Activated T-helper 1 cell treated with anti-CD3 and anti-CD28 coated beads, Interleukin-12 subunit alpha, Interleukin-12 subunit beta, Interleukin-2, Interleukin-4 antibody, amounts not matched to agents 30 ng/mL and 10 ng/mL and 1 ng/mL, durations not matched to agents 14 hours and 24 hours and 36 hours (primary cell): Measurements from ENCODE around the gene PHKB. TPM values are rescaled to one million over a fixed set of nuclear protein-coding genes. Genes with fewer than 3 reads are reported as not detected.

Source experiments
- DNase-seq: peaks from one replicate; pipeline ENCODE4 v3.0.0; 2021; ENCODE audit warnings: low spot score
- H3K27ac Mint-ChIP-seq: one replicate; pipeline ENCODE4 v1.8.0; 2021; ENCODE audit warnings: mild to moderate bottlenecking, mixed read lengths
- H3K27me3 Mint-ChIP-seq: one replicate; pipeline ENCODE4 v1.8.0; 2022; ENCODE audit warnings: mild to moderate bottlenecking, moderate library complexity, mixed read lengths; ENCODE audit not compliant: insufficient read depth
- H3K36me3 Mint-ChIP-seq: one replicate; pipeline ENCODE4 v1.8.0; 2021; ENCODE audit warnings: low read depth, mixed read lengths
- H3K4me1 Mint-ChIP-seq: one replicate; pipeline ENCODE4 v1.8.0; 2021; ENCODE audit warnings: low read depth, mixed read lengths
- H3K4me3 Mint-ChIP-seq: one replicate; pipeline ENCODE4 v1.8.0; 2021; ENCODE audit warnings: mild to moderate bottlenecking, moderate library complexity, mixed read lengths
- H3K9me3 Mint-ChIP-seq: one replicate; pipeline ENCODE4 v1.8.0; 2021; ENCODE audit warnings: mixed read lengths
- intact Hi-C: fragments of 100-400 bp; cut with micrococcal nuclease; formaldehyde crosslinking; loops from one replicate; pipeline ENCODE4 v1.15.1; 2024
- total RNA-seq: library from RNA; stranded (reverse); gene quantifications from 2 replicates; pipeline ENCODE4 v1.2.3, GENCODE V29; 2022

PHKB gene
- total RNA-seq, 1 donor from 2014 or later, result 26.6 TPM

DNA sequence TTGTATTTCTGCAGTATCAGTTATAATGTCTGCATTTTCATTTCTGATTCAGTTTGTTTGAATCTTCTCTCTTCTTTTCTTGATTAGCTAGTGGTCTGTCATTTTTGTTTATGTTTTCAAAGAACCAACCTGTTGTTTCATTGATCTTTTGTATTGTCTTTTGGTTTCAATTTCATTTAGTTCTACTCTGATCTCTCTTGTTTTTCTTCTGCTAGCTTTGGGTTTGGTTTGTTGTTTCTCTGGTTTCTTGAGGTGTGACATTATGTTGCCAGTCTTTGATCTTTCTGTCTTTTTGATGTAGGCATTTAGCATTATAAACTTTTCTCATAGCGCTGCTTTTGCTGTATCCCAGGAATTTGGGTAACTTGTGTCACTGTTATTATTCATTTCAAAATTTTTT lies 107.2 kb downstream of the PHKB start:
- H3K36me3 Mint-ChIP-seq, result peaks cover 15% of the 10 kb centered on the region
- DNase-seq, result no peak
- H3K4me1 Mint-ChIP-seq, result peaks cover 78% of the 10 kb centered on the region
- intact Hi-C loops, result no loop called here
- peak overlapping the region; percentile 74 for H3K27ac Mint-ChIP-seq
- H3K9me3 Mint-ChIP-seq, result peaks cover 8% of the 10 kb centered on the region
- no peaks in the 10 kb centered on the region for H3K27me3 Mint-ChIP-seq
- H3K4me3 Mint-ChIP-seq, result peak overlapping the region; percentile 69

DNA sequence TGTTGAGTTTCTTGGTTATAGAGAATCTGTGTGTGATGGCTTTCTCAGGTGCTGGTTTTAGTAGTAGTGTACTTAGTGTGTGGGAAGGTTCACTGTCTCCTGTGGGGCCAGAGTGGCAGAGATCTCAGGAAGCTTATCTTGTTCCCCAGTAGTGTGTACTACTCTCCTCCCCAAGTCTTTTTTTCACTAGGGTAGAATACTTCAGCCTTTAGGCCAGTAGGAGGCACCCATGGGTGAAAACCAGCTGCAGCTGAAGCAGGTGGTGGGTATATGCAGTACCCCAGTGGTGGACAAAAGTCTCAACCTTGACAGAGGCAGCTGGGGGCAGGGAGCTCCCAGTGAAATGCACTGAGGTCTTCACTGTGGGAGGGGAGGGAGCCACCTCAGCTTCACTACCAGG lies 109.9 kb downstream of the PHKB start:
- no peak overlapping the region for H3K4me3 Mint-ChIP-seq
- no peaks in the 10 kb centered on the region for H3K27me3 Mint-ChIP-seq
- intact Hi-C loops, result loop anchor here (10.0 kb wide), 1 partner anchor 596 kb away; the partner anchor contains the start of gene DNAJA2
- peaks cover 12% of the 10 kb centered on the region for H3K36me3 Mint-ChIP-seq
- H3K27ac Mint-ChIP-seq, result no peak overlapping the region
- DNase-seq, result no peak
- peaks cover 84% of the 10 kb centered on the region for H3K4me1 Mint-ChIP-seq
- peaks cover 8% of the 10 kb centered on the region for H3K9me3 Mint-ChIP-seq

DNA sequence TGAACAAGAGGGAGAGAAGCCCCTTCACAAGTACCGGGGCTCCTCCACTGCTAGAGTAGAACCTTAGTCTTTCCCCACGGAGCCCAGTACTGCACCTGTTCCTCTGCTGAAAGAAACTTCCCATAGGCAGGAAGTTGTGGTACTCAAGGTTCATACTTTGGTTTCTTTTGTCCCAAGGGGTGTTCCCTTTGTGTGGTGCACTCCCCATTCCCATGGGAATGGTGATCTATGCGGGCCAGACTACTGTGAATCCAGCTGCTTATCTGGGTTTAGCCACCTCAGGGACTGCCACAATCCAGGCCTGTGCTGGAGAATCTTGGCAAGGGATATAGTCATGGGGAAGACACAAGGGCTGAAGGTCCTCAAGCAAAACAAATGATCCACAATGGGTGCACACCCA lies 110.6 kb downstream of the PHKB start:
- Mint-ChIP-seq H3K4me3 (no peak overlapping the region), H3K36me3 (peaks cover 13% of the 10 kb centered on the region), H3K27ac (no peak overlapping the region), H3K9me3 (peaks cover 6% of the 10 kb centered on the region), H3K4me1 (peaks cover 81% of the 10 kb centered on the region), H3K27me3 (no peaks in the 10 kb centered on the region)
- intact Hi-C loops, result loop anchor here (10.0 kb wide), 1 partner anchor 597 kb away; the partner anchor contains the start of gene DNAJA2
- no peak for DNase-seq

DNA sequence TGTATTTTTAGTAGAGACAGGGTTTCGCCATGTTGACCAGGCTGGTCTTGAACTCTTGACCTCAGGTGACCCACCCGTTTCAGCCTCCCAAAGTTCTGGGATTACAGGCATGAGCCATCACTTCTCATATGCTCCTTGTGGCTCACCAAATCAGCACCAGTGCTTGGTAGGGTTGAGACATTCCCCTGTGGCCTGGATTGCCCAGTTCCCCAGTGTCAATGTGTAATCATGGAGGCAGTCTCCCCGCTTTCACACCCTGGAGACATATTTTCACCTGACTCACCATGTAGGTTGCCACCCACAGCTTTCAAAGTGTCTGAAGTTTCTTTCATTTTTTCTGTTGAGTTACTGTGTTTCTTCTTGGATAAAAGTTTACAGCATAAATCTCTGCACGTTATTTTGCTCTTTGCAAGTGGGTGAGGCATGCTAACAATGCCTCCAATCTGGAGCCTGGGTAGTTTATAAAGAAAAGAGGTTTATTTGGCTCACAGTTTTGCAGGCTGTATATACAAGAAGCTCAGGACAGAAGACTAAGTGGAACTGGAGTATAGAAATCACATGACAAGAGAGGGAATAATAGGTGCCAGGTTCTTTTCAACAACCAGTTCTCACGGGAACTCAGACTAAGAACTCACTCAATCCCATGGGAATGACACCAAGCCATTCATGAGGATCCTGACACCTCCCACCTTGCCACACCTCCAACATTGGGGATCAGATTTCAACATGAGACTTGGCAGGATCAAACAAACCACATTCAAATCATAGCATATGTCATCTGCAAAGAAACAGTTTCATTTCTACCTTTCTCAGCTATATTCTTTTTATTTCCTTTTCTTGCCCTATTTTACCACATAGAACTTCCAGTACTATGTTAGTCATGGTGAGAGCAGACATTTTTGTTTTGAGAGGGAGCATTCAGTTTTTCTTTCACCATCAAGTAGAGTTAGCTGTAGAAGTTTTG lies 113.2 kb downstream of the PHKB start:
- Mint-ChIP-seq H3K27ac (peak overlapping the region; percentile 45), H3K9me3 (no peaks in the 10 kb centered on the region), H3K36me3 (peaks cover 10% of the 10 kb centered on the region), H3K27me3 (no peaks in the 10 kb centered on the region), H3K4me1 (peaks cover 55% of the 10 kb centered on the region), H3K4me3 (peak overlapping the region; percentile 5)
- no peak for DNase-seq
- intact Hi-C loops, result loop anchor here (1.0 to 10.0 kb wide), 4 partner anchors 113 to 600 kb away; partner anchors contain the start of genes DNAJA2, ITFG1, NETO2 and PHKB

DNA sequence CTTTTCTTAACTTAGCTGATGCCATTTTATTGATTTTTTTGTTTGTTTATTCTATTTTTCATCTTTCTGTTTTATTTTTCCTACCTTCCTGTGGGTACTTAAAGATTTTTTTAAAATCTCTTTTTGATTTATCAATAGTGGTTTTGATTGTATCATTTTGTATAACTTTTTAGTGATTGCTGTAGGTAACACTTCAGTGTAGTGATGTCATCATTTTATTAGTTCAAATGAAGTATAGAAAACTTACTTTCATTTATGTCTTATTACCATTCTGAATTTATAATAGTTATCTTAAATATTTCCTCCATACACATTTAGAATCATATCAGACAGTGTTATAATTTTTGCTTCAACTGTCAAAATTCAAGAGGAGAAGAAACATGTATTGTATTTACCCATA lies 115.9 kb downstream of the PHKB start:
- H3K27ac Mint-ChIP-seq, result no peak overlapping the region
- intact Hi-C loops, result loop anchor here (10.0 kb wide), 1 partner anchor 602 kb away; the partner anchor contains the start of gene DNAJA2
- DNase-seq, result no peak
- H3K27me3 Mint-ChIP-seq, result no peaks in the 10 kb centered on the region
- no peaks in the 10 kb centered on the region for H3K9me3 Mint-ChIP-seq
- H3K4me1 Mint-ChIP-seq, result peaks cover 35% of the 10 kb centered on the region
- no peak overlapping the region for H3K4me3 Mint-ChIP-seq
- H3K36me3 Mint-ChIP-seq, result peaks cover 8% of the 10 kb centered on the region

DNA sequence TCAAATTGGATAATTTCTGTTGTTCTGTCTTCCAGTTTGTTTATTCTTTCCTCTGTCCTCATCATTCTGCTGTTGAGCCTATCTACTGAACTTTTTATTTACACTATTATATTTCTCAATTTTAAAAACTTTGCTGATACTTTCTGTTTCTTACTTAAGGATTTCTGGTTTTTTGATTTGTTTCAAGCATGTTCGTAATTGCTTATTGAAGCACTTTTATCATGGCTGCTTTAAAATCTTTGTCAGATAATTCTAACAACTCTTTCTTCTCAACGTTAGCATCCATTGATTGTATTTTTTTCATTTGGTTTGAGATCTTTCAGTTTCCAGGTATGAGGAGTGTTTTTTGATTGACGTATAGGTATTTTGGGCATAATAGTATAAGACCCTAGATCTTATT lies 116.9 kb downstream of the PHKB start:
- no peak for DNase-seq
- Mint-ChIP-seq H3K36me3 (peaks cover 8% of the 10 kb centered on the region), H3K27me3 (no peaks in the 10 kb centered on the region), H3K4me1 (peaks cover 25% of the 10 kb centered on the region), H3K4me3 (no peak overlapping the region), H3K27ac (no peak overlapping the region), H3K9me3 (no peaks in the 10 kb centered on the region)
- intact Hi-C loops, result loop anchor here (10.0 kb wide), 1 partner anchor 603 kb away; the partner anchor contains the start of gene DNAJA2

DNA sequence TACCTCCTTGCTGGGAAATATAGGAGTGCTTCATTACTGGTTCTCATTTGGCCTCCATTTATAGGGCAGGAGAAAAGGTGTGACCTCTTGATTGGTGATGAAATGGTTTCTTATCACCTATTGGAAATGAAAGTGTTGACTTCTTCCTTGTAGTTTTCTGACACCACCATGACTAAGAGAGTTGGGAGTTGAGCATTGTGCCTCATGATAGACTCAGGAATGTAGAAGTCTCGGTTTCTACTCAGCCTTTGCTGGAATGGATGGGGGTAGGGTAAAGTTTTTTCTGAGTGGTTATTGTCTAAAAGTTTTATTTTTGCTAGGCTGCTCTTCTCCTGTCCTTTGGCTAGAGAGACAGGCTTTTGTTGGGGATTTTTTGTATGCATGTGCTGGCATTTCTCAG lies 117.4 kb downstream of the PHKB start:
- no peaks in the 10 kb centered on the region for H3K27me3 Mint-ChIP-seq
- H3K36me3 Mint-ChIP-seq, result peaks cover 8% of the 10 kb centered on the region
- peaks cover 19% of the 10 kb centered on the region for H3K4me1 Mint-ChIP-seq
- intact Hi-C loops, result loop anchor here (10.0 kb wide), 1 partner anchor 604 kb away; the partner anchor contains the start of gene DNAJA2
- DNase-seq, result no peak
- H3K27ac Mint-ChIP-seq, result no peak overlapping the region
- no peaks in the 10 kb centered on the region for H3K9me3 Mint-ChIP-seq
- no peak overlapping the region for H3K4me3 Mint-ChIP-seq

DNA sequence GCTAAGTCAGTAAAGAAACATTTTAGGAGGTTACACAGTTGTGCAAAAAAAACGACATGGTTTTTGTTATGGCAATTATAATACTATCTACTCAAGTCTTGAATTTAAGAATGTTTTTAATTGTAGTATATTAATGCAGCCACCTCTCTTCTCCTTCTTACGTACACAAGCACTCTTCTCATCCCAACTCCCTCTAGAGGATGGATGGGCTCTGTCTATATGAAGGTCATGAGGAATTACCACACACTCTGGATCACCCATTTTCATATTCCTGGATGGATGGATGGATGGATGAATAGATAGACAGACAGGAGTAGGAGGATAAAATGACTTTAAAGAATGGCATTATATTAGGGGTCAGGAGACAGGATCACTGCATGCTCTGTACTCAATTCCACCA lies 120.0 kb downstream of the PHKB start:
- no peaks in the 10 kb centered on the region for H3K4me1 Mint-ChIP-seq
- H3K9me3 Mint-ChIP-seq, result no peaks in the 10 kb centered on the region
- no peaks in the 10 kb centered on the region for H3K27me3 Mint-ChIP-seq
- H3K27ac Mint-ChIP-seq, result no peak overlapping the region
- DNase-seq, result no peak
- H3K4me3 Mint-ChIP-seq, result no peak overlapping the region
- intact Hi-C loops, result no loop called here
- H3K36me3 Mint-ChIP-seq, result peaks cover 5% of the 10 kb centered on the region

DNA sequence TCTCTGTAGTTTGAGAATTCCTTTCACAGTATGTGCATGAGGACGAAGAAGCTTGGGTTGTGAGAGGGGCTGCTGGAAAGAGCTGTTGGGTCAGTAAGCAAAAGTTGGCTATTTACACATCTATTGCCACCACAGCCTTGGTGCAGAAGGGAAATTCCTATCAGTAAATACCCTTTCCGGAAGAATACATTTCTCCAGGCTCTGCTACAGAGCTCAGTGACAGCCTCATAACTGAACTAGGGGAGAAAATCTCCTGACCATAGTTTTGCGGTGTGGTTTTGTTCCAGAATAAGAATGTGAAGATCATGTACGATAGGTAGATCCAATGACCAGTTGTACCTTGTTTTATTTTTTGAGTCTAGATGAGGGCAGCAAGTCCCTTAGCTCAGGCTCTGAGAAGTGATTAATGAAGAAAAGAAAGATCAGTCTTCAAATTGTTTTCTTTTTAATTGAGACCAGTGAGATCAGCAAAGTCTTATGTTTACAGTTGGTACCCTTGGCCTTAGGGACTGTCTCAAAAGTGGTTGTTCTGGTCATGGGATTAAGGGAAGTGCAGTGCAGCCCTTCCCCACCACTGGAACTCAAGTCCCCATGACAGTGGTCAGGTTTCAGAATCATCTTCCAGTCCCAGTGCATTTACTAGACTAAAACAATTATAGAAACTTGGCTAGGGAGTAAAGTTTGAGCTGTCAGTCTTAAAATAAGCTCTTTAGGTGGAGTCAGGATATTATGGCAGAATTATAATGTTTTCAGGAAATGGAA lies 123.5 kb downstream of the PHKB start:
- H3K4me1 Mint-ChIP-seq, result no peaks in the 10 kb centered on the region
- H3K36me3 Mint-ChIP-seq, result peaks cover 3% of the 10 kb centered on the region
- no peak overlapping the region for H3K4me3 Mint-ChIP-seq
- no peaks in the 10 kb centered on the region for H3K9me3 Mint-ChIP-seq
- no peak overlapping the region for H3K27ac Mint-ChIP-seq
- intact Hi-C loops, result no loop called here
- no peak for DNase-seq
- no peaks in the 10 kb centered on the region for H3K27me3 Mint-ChIP-seq

DNA sequence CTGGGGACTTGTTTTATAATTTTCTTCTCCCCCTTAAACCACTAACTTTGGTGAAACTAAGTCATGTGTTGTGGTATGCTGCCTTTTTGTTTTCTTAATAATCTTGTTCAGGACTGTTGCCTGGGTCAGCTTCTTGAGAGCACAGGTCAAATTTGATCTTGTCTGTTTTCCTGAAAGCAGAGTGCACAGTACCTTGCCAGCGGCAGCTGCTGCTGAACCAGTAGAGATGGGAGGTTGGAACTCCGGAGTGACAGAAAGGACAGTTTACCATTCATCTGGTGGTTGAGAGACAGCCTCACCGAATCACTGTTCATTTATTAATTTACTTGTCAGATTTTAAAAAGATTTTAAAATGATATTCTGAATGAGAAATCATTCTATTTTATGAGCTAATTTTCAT lies 125.0 kb downstream of the PHKB start:
- Mint-ChIP-seq H3K27ac (no peak overlapping the region), H3K27me3 (no peaks in the 10 kb centered on the region), H3K36me3 (peaks cover 7% of the 10 kb centered on the region), H3K4me1 (no peaks in the 10 kb centered on the region), H3K4me3 (no peak overlapping the region), H3K9me3 (no peaks in the 10 kb centered on the region)
- DNase-seq, result no peak
- intact Hi-C loops, result no loop called here

DNA sequence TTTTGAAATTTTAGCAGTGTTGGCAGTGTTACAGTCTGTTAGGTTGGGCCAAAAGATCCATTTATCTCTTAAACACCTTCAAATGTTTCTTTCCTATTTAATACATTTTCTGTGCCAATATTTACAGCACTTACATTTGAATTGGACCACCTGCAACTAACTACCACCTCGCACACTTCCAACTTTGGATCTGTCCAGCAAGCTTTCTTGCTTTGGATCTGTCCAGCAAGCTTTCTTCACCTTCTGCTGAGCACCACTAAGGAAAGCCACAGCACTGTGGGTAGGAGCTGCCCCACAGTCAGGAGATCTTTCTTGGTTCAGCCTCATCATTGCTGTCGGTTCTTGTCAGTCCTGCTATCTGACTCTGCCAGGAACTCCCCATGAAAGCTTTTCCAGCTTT lies 129.3 kb downstream of the PHKB start:
- H3K36me3 Mint-ChIP-seq, result peaks cover 15% of the 10 kb centered on the region

DNA sequence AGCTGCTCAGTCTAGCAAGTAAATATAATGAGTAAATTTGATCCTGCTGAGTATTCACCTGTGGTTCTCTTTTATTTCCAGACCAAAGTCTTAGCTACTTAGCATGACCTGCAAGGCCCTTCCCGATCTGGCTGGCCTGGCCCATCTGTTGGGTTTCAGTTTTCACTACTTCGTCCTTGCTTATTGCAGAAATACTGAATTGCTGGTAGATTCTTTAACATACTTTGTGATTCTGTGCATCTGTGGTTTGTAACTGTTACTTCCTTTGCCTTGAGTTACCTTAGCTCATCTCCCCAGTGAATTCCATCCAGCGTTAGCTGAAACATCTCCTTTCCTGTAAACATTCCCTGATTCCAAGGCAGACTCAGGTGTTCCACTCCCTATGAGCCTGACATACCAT lies 131.1 kb downstream of the PHKB start:
- Mint-ChIP-seq H3K27ac (no peak overlapping the region), H3K4me3 (no peak overlapping the region), H3K27me3 (no peaks in the 10 kb centered on the region), H3K9me3 (no peaks in the 10 kb centered on the region), H3K36me3 (peaks cover 15% of the 10 kb centered on the region), H3K4me1 (no peaks in the 10 kb centered on the region)
- intact Hi-C loops, result no loop called here
- DNase-seq, result no peak

More for the DNA sequence above, 129.3 kb downstream of the PHKB start:
- no peak for DNase-seq
- H3K27ac Mint-ChIP-seq, result no peak overlapping the region
- no peaks in the 10 kb centered on the region for H3K27me3 Mint-ChIP-seq
- no peaks in the 10 kb centered on the region for H3K4me1 Mint-ChIP-seq
- intact Hi-C loops, result no loop called here
- H3K4me3 Mint-ChIP-seq, result no peak overlapping the region
- H3K9me3 Mint-ChIP-seq, result no peaks in the 10 kb centered on the region

DNA sequence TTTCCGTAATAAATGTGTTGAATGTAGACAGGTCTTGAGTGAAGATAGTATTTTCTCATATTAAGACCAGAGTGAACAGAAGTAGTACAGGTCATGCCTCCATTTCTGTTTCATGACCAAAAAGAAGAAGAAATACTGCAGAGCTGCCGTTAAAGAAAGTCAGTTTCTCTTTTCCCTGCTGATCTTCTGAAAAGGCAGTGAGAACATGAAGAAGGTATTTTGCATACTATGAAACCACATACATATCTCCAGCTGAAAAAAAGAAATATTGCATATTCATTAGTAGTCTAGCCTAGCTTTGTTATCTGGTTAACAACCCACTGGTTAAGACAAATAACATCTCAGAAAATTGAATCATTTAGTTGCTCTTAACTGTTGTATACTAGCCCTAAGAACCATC lies 138.4 kb downstream of the PHKB start:
- Mint-ChIP-seq H3K27ac (no peak overlapping the region), H3K27me3 (no peaks in the 10 kb centered on the region), H3K4me1 (no peaks in the 10 kb centered on the region), H3K36me3 (peaks cover 8% of the 10 kb centered on the region), H3K4me3 (no peak overlapping the region), H3K9me3 (no peaks in the 10 kb centered on the region)
- intact Hi-C loops, result no loop called here
- DNase-seq, result no peak
